Right atrium auricular region (tissue), 2 donors: ENCODE data around the gene NBR1. TPM values are rescaled to one million over a fixed set of nuclear protein-coding genes. Genes with fewer than 3 reads are reported as not detected.
A peak's percentile ranks its signal among the peaks of the same experiment; 100 is the strongest.
"Not testable (repeated sequence)": the region's sequence is repeated elsewhere in the genome, so short reads cannot be mapped to it uniquely, and the experiment has no call there.

ENCODE experiments used
- DNase-seq: peaks from one replicate; pipeline ENCODE4 v3.0.0-alpha.2; 2019; ENCODE audit warnings: low spot score
- H3K27ac ChIP-seq, 2 donors: fragments of 200-600 bp; sonication (generic); 1 replicate in 1 of 2; 2 replicates in 1 of 2; pipeline ENCODE4 v1.5.1; 2016 to 2019
- H3K27me3 ChIP-seq, 2 donors: fragments of 200-600 bp; sonication (generic); one replicate each; pipeline versions ENCODE4 v1.5.1 to v1.6.0; 2017 to 2019
- H3K36me3 ChIP-seq: fragments of 200-600 bp; sonication (generic); one replicate; pipeline ENCODE4 v1.5.1; 2016
- H3K4me1 ChIP-seq, 2 donors: fragments of 200-600 bp; sonication (generic); one replicate each; pipeline versions ENCODE4 v1.5.1 to v1.6.0; 2017 to 2019
- H3K4me3 ChIP-seq, 2 donors: fragments of 200-600 bp; sonication (generic); 1 replicate in 1 of 2; 2 replicates in 1 of 2; pipeline ENCODE4 v1.5.1; 2017 to 2019; ENCODE audit warnings: mild to moderate bottlenecking in 1 of 2, moderate library complexity in 1 of 2
- H3K9me3 ChIP-seq, 2 donors: fragments of 200-600 bp; sonication (generic); one replicate each; pipeline ENCODE4 v1.5.1; 2019
- CTCF ChIP-seq, 2 donors: fragments of 200-600 bp; sonication (generic); IDR thresholded peaks; one replicate each; pipeline ENCODE4 v1.5.1; 2019; ENCODE audit warnings: antibody characterized with exemption in 2 of 2
- total RNA-seq, 2 donors: library from RNA; depleted of rRNA; stranded (reverse); fragments of >200 nt; gene quantifications; one replicate each; pipeline ENCODE4 v1.1.0, GENCODE V29; 2016

Gene NBR1
- total RNA-seq, 2 donors from 2014 or later, result 94.0 to 101 TPM

- H3K27ac ChIP-seq, result no peak overlapping the region
- no peaks in the 10 kb centered on the region for H3K9me3 ChIP-seq
- H3K4me1 ChIP-seq, result no peaks in the 10 kb centered on the region
- H3K36me3 ChIP-seq, result peaks cover 9% of the 10 kb centered on the region
- no peak for TF ChIP-seq CTCF (IDR thresholded peaks at IDR 0.05)
- no peaks in the 10 kb centered on the region for H3K27me3 ChIP-seq
- DNase-seq, result peak; percentile 28
- no peak overlapping the region for H3K4me3 ChIP-seq
Observed at GRCh38 chr17:43219001-43219400, 48.0 kb downstream of the NBR1 start.

GRCh38 chr17:43219746-43220380, 48.8 kb downstream of the NBR1 start:
- no peak for TF ChIP-seq CTCF (IDR thresholded peaks at IDR 0.05)
- H3K36me3 ChIP-seq, result peaks cover 9% of the 10 kb centered on the region

GRCh38 chr17:43220511-43221125, 49.6 kb downstream of the NBR1 start:
- H3K4me3 ChIP-seq, result no peak overlapping the region
- H3K9me3 ChIP-seq, result no peaks in the 10 kb centered on the region
- peak; percentile 46 for DNase-seq
- H3K27ac ChIP-seq, result no peak overlapping the region
- H3K36me3 ChIP-seq, result peaks cover 7% of the 10 kb centered on the region
- no peaks in the 10 kb centered on the region for H3K4me1 ChIP-seq
- no peak for TF ChIP-seq CTCF (IDR thresholded peaks at IDR 0.05)
- no peaks in the 10 kb centered on the region for H3K27me3 ChIP-seq

More at GRCh38 chr17:43219746-43220380, 48.8 kb downstream of the NBR1 start:
- no peaks in the 10 kb centered on the region for H3K27me3 ChIP-seq
- H3K9me3 ChIP-seq, result no peaks in the 10 kb centered on the region
- DNase-seq, result peak; percentile 32
- H3K27ac ChIP-seq, result no peak overlapping the region
- no peak overlapping the region for H3K4me3 ChIP-seq
- no peaks in the 10 kb centered on the region for H3K4me1 ChIP-seq

GRCh38 chr17:43224146-43224705, 53.2 kb downstream of the NBR1 start:
- Histone ChIP-seq H3K27me3 (no peaks in the 10 kb centered on the region), H3K36me3 (no peaks in the 10 kb centered on the region), H3K4me3 (no peak overlapping the region), H3K27ac (no peak overlapping the region), H3K9me3 (no peaks in the 10 kb centered on the region), H3K4me1 (no peaks in the 10 kb centered on the region)
- TF ChIP-seq CTCF (IDR thresholded peaks at IDR 0.05), result no peak
- peak; percentile 36 for DNase-seq

- DNase-seq, result no peak
- Histone ChIP-seq H3K4me1 (no peaks in the 10 kb centered on the region), H3K36me3 (no peaks in the 10 kb centered on the region), H3K9me3 (no peaks in the 10 kb centered on the region), H3K27ac (no peak overlapping the region), H3K4me3 (no peak overlapping the region), H3K27me3 (no peaks in the 10 kb centered on the region)
- no peak for TF ChIP-seq CTCF (IDR thresholded peaks at IDR 0.05)
Observed at GRCh38 chr17:43226393-43226792, 55.4 kb downstream of the NBR1 start.

- H3K27me3 ChIP-seq, H3K4me1 ChIP-seq, H3K27ac ChIP-seq, DNase-seq, H3K9me3 ChIP-seq, H3K36me3 ChIP-seq, H3K4me3 ChIP-seq: not testable (repeated sequence)
Observed at GRCh38 chr17:43228020-43228782, 57.2 kb downstream of the NBR1 start, which contains the start of gene CCDC200. Gene CCDC200, minus strand, starts transcription at chr17:43228623. Its CDS starts 69 bp downstream, at chr17:43228554.

GRCh38 chr17:43231205-43232020, 60.4 kb downstream of the NBR1 start:
- Histone ChIP-seq H3K27ac (peak overlapping the region in 1 of 2 donors; percentile 25), H3K4me3 (peak overlapping the region; percentile 1)
- not testable (repeated sequence) for H3K36me3 ChIP-seq, H3K9me3 ChIP-seq, H3K4me1 ChIP-seq, H3K27me3 ChIP-seq
- DNase-seq, result peak; percentile 47

- H3K36me3 ChIP-seq, H3K27me3 ChIP-seq, H3K9me3 ChIP-seq, H3K4me1 ChIP-seq: not testable (repeated sequence)
- peak overlapping the region in 1 of 2 donors; percentile 25 for H3K27ac ChIP-seq
- peak; percentile 70 for DNase-seq
- peak overlapping the region; percentile 1 for H3K4me3 ChIP-seq
Observed at GRCh38 chr17:43232021-43232699, 61.1 kb downstream of the NBR1 start.
